ENCODE results near the gene MTPN. TPM values are rescaled to one million over a fixed set of nuclear protein-coding genes. Genes with fewer than 3 reads are reported as not detected.
A peak's percentile ranks its signal among the peaks of the same experiment; 100 is the strongest.

Gene MTPN
- polyA plus RNA-seq, 4 donors: 56.7 to 88.8 (median 62.4) TPM

GRCh38 chr7:135994466-135995205, 17.5 kb upstream of the MTPN start:
- no peak for DNase-seq
- Histone ChIP-seq H3K27ac (ENCODE audit: low read depth in 1 of 3, low read length in 2 of 3) (no peak overlapping the region), H3K9me3 (ENCODE audit: control insufficient read depth in 2 of 2, insufficient read depth in 1 of 2, low read depth in 1 of 2, low read length in 1 of 2) (no peaks in the 10 kb centered on the region), H3K36me3 (ENCODE audit: control insufficient read depth in 3 of 3, insufficient read depth in 2 of 3, low read depth in 1 of 3, low read length in 3 of 3) (no peaks in the 10 kb centered on the region), H3K4me1 (ENCODE audit: control insufficient read depth in 3 of 3, insufficient read depth in 2 of 3, low read depth in 1 of 3, low read length in 2 of 3) (no peaks in the 10 kb centered on the region), H3K4me3 (ENCODE audit: low read depth in 1 of 3, low read length in 3 of 3) (no peak overlapping the region), H3K27me3 (ENCODE audit: control insufficient read depth in 3 of 3, insufficient read depth in 3 of 3, low read length in 3 of 3) (no peaks in the 10 kb centered on the region)
- WGBS, 3 donors: 79 to 80% (median 79%) methylated on average over 6 of the region's 6 CpGs
- no peak for FAIRE-seq

- DNase-seq (no peak), FAIRE-seq (no peak)
- Histone ChIP-seq H3K27ac (ENCODE audit: low read depth in 1 of 3, low read length in 2 of 3) (no peak overlapping the region), H3K4me1 (ENCODE audit: control insufficient read depth in 3 of 3, insufficient read depth in 2 of 3, low read depth in 1 of 3, low read length in 2 of 3) (no peaks in the 10 kb centered on the region), H3K36me3 (ENCODE audit: control insufficient read depth in 3 of 3, insufficient read depth in 2 of 3, low read depth in 1 of 3, low read length in 3 of 3) (no peaks in the 10 kb centered on the region), H3K4me3 (ENCODE audit: low read depth in 1 of 3, low read length in 3 of 3) (no peak overlapping the region), H3K9me3 (ENCODE audit: control insufficient read depth in 2 of 2, insufficient read depth in 1 of 2, low read depth in 1 of 2, low read length in 1 of 2) (no peaks in the 10 kb centered on the region), H3K27me3 (ENCODE audit: control insufficient read depth in 3 of 3, insufficient read depth in 3 of 3, low read length in 3 of 3) (no peaks in the 10 kb centered on the region)
- WGBS, 3 donors: 65 to 82% (median 82%) methylated on average over 3 of the region's 3 CpGs
Observed at GRCh38 chr7:135993950-135994349, 16.8 kb upstream of the MTPN start.

GRCh38 chr7:135991906-135992305, 14.7 kb upstream of the MTPN start:
- no peaks in the 10 kb centered on the region for H3K27me3 ChIP-seq (ENCODE audit: control insufficient read depth in 3 of 3, insufficient read depth in 3 of 3, low read length in 3 of 3)
- DNase-seq (no peak), FAIRE-seq (no peak)
- H3K4me1 ChIP-seq (ENCODE audit: control insufficient read depth in 3 of 3, insufficient read depth in 2 of 3, low read depth in 1 of 3, low read length in 2 of 3): no peaks in the 10 kb centered on the region
- H3K36me3 ChIP-seq (ENCODE audit: control insufficient read depth in 3 of 3, insufficient read depth in 2 of 3, low read depth in 1 of 3, low read length in 3 of 3): no peaks in the 10 kb centered on the region
- H3K27ac ChIP-seq (ENCODE audit: low read depth in 1 of 3, low read length in 2 of 3): no peak overlapping the region
- 82 to 87% (median 84%) methylated on average over 2 of the region's 2 CpGs for WGBS, 3 donors
- no peak overlapping the region for H3K4me3 ChIP-seq (ENCODE audit: low read depth in 1 of 3, low read length in 3 of 3)
- no peaks in the 10 kb centered on the region for H3K9me3 ChIP-seq (ENCODE audit: control insufficient read depth in 2 of 2, insufficient read depth in 1 of 2, low read depth in 1 of 2, low read length in 1 of 2)

GRCh38 chr7:135991322-135991721, 14.2 kb upstream of the MTPN start:
- H3K27ac ChIP-seq (ENCODE audit: low read depth in 1 of 3, low read length in 2 of 3): no peak overlapping the region
- H3K27me3 ChIP-seq (ENCODE audit: control insufficient read depth in 3 of 3, insufficient read depth in 3 of 3, low read length in 3 of 3): no peaks in the 10 kb centered on the region
- no peak overlapping the region for H3K4me3 ChIP-seq (ENCODE audit: low read depth in 1 of 3, low read length in 3 of 3)
- no peaks in the 10 kb centered on the region for H3K4me1 ChIP-seq (ENCODE audit: control insufficient read depth in 3 of 3, insufficient read depth in 2 of 3, low read depth in 1 of 3, low read length in 2 of 3)
- H3K36me3 ChIP-seq (ENCODE audit: control insufficient read depth in 3 of 3, insufficient read depth in 2 of 3, low read depth in 1 of 3, low read length in 3 of 3): no peaks in the 10 kb centered on the region
- DNase-seq (no peak), FAIRE-seq (no peak)
- 68 to 79% (median 78%) methylated on average over 6 of the region's 6 CpGs for WGBS, 3 donors
- no peaks in the 10 kb centered on the region for H3K9me3 ChIP-seq (ENCODE audit: control insufficient read depth in 2 of 2, insufficient read depth in 1 of 2, low read depth in 1 of 2, low read length in 1 of 2)

- Histone ChIP-seq H3K4me3 (ENCODE audit: low read depth in 1 of 3, low read length in 3 of 3) (no peak overlapping the region), H3K9me3 (ENCODE audit: control insufficient read depth in 2 of 2, insufficient read depth in 1 of 2, low read depth in 1 of 2, low read length in 1 of 2) (no peaks in the 10 kb centered on the region), H3K27ac (ENCODE audit: low read depth in 1 of 3, low read length in 2 of 3) (no peak overlapping the region), H3K4me1 (ENCODE audit: control insufficient read depth in 3 of 3, insufficient read depth in 2 of 3, low read depth in 1 of 3, low read length in 2 of 3) (no peaks in the 10 kb centered on the region), H3K27me3 (ENCODE audit: control insufficient read depth in 3 of 3, insufficient read depth in 3 of 3, low read length in 3 of 3) (no peaks in the 10 kb centered on the region), H3K36me3 (ENCODE audit: control insufficient read depth in 3 of 3, insufficient read depth in 2 of 3, low read depth in 1 of 3, low read length in 3 of 3) (no peaks in the 10 kb centered on the region)
- WGBS, 3 donors: 14 to 32% (median 19%) methylated on average over 1 of the region's 1 CpG
- DNase-seq (no peak), FAIRE-seq (no peak)
Observed at GRCh38 chr7:135990258-135990657, 13.1 kb upstream of the MTPN start.

- FAIRE-seq: no peak
Observed at GRCh38 chr7:135981958-135982646, 4.9 kb upstream of the MTPN start.

GRCh38 chr7:135980665-135981180, 3.6 kb upstream of the MTPN start:
- H3K27me3 ChIP-seq (ENCODE audit: control insufficient read depth in 3 of 3, insufficient read depth in 3 of 3, low read length in 3 of 3): no peaks in the 10 kb centered on the region
- H3K27ac ChIP-seq (ENCODE audit: low read depth in 1 of 3, low read length in 2 of 3): peak overlapping the region in 1 of 3 donors; percentile 63

More at GRCh38 chr7:135981958-135982646, 4.9 kb upstream of the MTPN start:
- Histone ChIP-seq H3K36me3 (ENCODE audit: control insufficient read depth in 3 of 3, insufficient read depth in 2 of 3, low read depth in 1 of 3, low read length in 3 of 3) (no peaks in the 10 kb centered on the region), H3K27me3 (ENCODE audit: control insufficient read depth in 3 of 3, insufficient read depth in 3 of 3, low read length in 3 of 3) (no peaks in the 10 kb centered on the region), H3K27ac (ENCODE audit: low read depth in 1 of 3, low read length in 2 of 3) (no peak overlapping the region), H3K9me3 (ENCODE audit: control insufficient read depth in 2 of 2, insufficient read depth in 1 of 2, low read depth in 1 of 2, low read length in 1 of 2) (no peaks in the 10 kb centered on the region), H3K4me3 (ENCODE audit: low read depth in 1 of 3, low read length in 3 of 3) (no peak overlapping the region), H3K4me1 (ENCODE audit: control insufficient read depth in 3 of 3, insufficient read depth in 2 of 3, low read depth in 1 of 3, low read length in 2 of 3) (peaks cover 0 to 5% (median 0%) of the 10 kb centered on the region in 3 donors)
- 80 to 83% (median 81%) methylated on average over 8 of the region's 8 CpGs for WGBS, 3 donors
- DNase-seq: no peak

GRCh38 chr7:135980012-135980551, 2.9 kb upstream of the MTPN start:
- Histone ChIP-seq H3K9me3 (ENCODE audit: control insufficient read depth in 2 of 2, insufficient read depth in 1 of 2, low read depth in 1 of 2, low read length in 1 of 2) (no peaks in the 10 kb centered on the region), H3K27me3 (ENCODE audit: control insufficient read depth in 3 of 3, insufficient read depth in 3 of 3, low read length in 3 of 3) (no peaks in the 10 kb centered on the region), H3K4me3 (ENCODE audit: low read depth in 1 of 3, low read length in 3 of 3) (no peak overlapping the region), H3K4me1 (ENCODE audit: control insufficient read depth in 3 of 3, insufficient read depth in 2 of 3, low read depth in 1 of 3, low read length in 2 of 3) (peaks cover 2 to 13% (median 8%) of the 10 kb centered on the region in 3 donors), H3K27ac (ENCODE audit: low read depth in 1 of 3, low read length in 2 of 3) (peak overlapping the region in 1 of 3 donors; percentile 63), H3K36me3 (ENCODE audit: control insufficient read depth in 3 of 3, insufficient read depth in 2 of 3, low read depth in 1 of 3, low read length in 3 of 3) (no peaks in the 10 kb centered on the region)
- no peak for DNase-seq
- FAIRE-seq: no peak
- 49 to 54% (median 52%) methylated on average over 2 of the region's 2 CpGs for WGBS, 3 donors

More at GRCh38 chr7:135980665-135981180, 3.6 kb upstream of the MTPN start:
- peak in 1 of 2 donors; percentile 57 for DNase-seq
- Histone ChIP-seq H3K4me1 (ENCODE audit: control insufficient read depth in 3 of 3, insufficient read depth in 2 of 3, low read depth in 1 of 3, low read length in 2 of 3) (peaks cover 0 to 9% (median 5%) of the 10 kb centered on the region in 3 donors), H3K36me3 (ENCODE audit: control insufficient read depth in 3 of 3, insufficient read depth in 2 of 3, low read depth in 1 of 3, low read length in 3 of 3) (no peaks in the 10 kb centered on the region), H3K4me3 (ENCODE audit: low read depth in 1 of 3, low read length in 3 of 3) (no peak overlapping the region), H3K9me3 (ENCODE audit: control insufficient read depth in 2 of 2, insufficient read depth in 1 of 2, low read depth in 1 of 2, low read length in 1 of 2) (no peaks in the 10 kb centered on the region)
- 52 to 61% (median 60%) methylated on average over 3 of the region's 3 CpGs for WGBS, 3 donors
- no peak for FAIRE-seq
